ENCODE results near the gene PCMT1. TPM values are rescaled to one million over a fixed set of nuclear protein-coding genes. Genes with fewer than 3 reads are reported as not detected.
"Not testable (repeated sequence)": the region's sequence is repeated elsewhere in the genome, so short reads cannot be mapped to it uniquely, and the experiment has no call there.

The PCMT1 gene
- total and polyA plus RNA-seq, 2 of the 4 experiments (the other 2 are of a cell fraction) = 101 to 109 TPM

GRCh38 chr6:149751239-149751638, 1.7 kb downstream of the PCMT1 start:
- Histone ChIP-seq H3K27ac (ENCODE audit: insufficient read depth, low read length) (no peak overlapping the region), H4K8ac (ENCODE audit: low read depth in 2 of 2, low read length in 2 of 2) (no peak overlapping the region), H4K91ac (ENCODE audit: insufficient read depth, low read depth, low read length) (no peak overlapping the region), H3K4me1 (ENCODE audit: control insufficient read depth, insufficient read depth, low read length) (no peaks in the 10 kb centered on the region), H4K20me1 (ENCODE audit: insufficient read depth, low read length) (peaks cover 29% of the 10 kb centered on the region), H3K18ac (ENCODE audit: low read depth, low read length) (no peak overlapping the region), H3K4me2 (ENCODE audit: low read depth, low read length) (no peak overlapping the region), H3K14ac (replicated peaks; ENCODE audit: low read depth, low read length) (no peak overlapping the region), H2BK5ac (ENCODE audit: low read depth, low read length, poor library complexity, severe bottlenecking) (no peak overlapping the region), H3K4ac (ENCODE audit: low read depth, low read length) (no peak overlapping the region), H2BK20ac (ENCODE audit: low read depth, low read length) (no peak overlapping the region), H2AK9ac (replicated peaks; ENCODE audit: low read depth, low read length, poor library complexity) (no peak overlapping the region), H3K9me3 (ENCODE audit: control insufficient read depth, insufficient read depth, low read length) (no peaks in the 10 kb centered on the region), H3K23ac (ENCODE audit: low read depth, low read length) (no peak overlapping the region), H3K4me3 (ENCODE audit: insufficient read depth, low read depth, low read length) (no peak overlapping the region), H2AFZ (replicated peaks; ENCODE audit: low read length, poor library complexity) (no peak overlapping the region), H3K27me3 (ENCODE audit: control insufficient read depth, insufficient read depth, low read length) (no peaks in the 10 kb centered on the region), H4K5ac (ENCODE audit: low read depth, low read length) (no peak overlapping the region), H2AK5ac (ENCODE audit: low read depth, low read length) (no peak overlapping the region), H3K56ac (ENCODE audit: extremely low read depth, insufficient read depth, low read length) (no peak overlapping the region), H3K9ac (ENCODE audit: low read depth, low read length) (no peak overlapping the region), H3K9me1 (ENCODE audit: insufficient read depth, low read length) (0 out of 2 replicates have a peak, but pooled peaks cover 2% of the 10 kb centered on the region), H3K79me1 (ENCODE audit: low read depth in 1 of 2, low read length in 2 of 2) (peaks cover 20 to 41% of the 10 kb centered on the region in 2 experiments; a peak in 3 of 4 replicates), H2BK15ac (ENCODE audit: low read depth, low read length) (no peak overlapping the region), H2BK120ac (ENCODE audit: low read depth, low read length) (no peak overlapping the region), H3K36me3 (ENCODE audit: control insufficient read depth, insufficient read depth, low read length) (no peaks in the 10 kb centered on the region)
- ChIA-PET CTCF (no interaction called here), POLR2A (ENCODE audit: unreplicated experiment) (no interaction called here)
- 100% methylated on average over 2 of the region's 8 CpGs; no CpG with 5 or more reads in 1 of the 2 experiments for WGBS, 2 experiments (ENCODE audit: extremely low coverage in 2 of 2, insufficient read length in 1 of 2)
- intact Hi-C loops (cut with micrococcal nuclease) = no loop called here
- DNase-seq = no peak
- in situ Hi-C loops (cut with MboI; ENCODE audit: low sequenced_read_pairs) = no loop called here
- TF ChIP-seq, protein P1, sequence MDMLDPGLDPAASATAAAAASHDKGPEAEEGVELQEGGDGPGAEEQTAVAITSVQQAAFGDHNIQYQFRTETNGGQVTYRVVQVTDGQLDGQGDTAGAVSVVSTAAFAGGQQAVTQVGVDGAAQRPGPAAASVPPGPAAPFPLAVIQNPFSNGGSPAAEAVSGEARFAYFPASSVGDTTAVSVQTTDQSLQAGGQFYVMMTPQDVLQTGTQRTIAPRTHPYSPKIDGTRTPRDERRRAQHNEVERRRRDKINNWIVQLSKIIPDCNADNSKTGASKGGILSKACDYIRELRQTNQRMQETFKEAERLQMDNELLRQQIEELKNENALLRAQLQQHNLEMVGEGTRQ (IDR thresholded peaks at IDR 0.05; ENCODE audit: low read depth, low read length) = no peak
- TF ChIP-seq MXI1 (IDR thresholded peaks at IDR 0.05; ENCODE audit: borderline replicate concordance, low read depth, low read length) (no peak), RFX5 (IDR thresholded peaks at IDR 0.05; ENCODE audit: low read depth, low read length) (no peak)
- dilution Hi-C loops (cut with HindIII; ENCODE audit: low sequenced_read_pairs, unreplicated experiment) = no loop called here
- no TSS peak for BruUV-seq (replicated peaks)
- no peak for ATAC-seq (ENCODE audit: low read depth)

GRCh38 chr6:149751920-149752319, 2.4 kb downstream of the PCMT1 start:
- intact Hi-C loops (cut with micrococcal nuclease); H3K9ac ChIP-seq (ENCODE audit: low read depth, low read length); H3K4me3 ChIP-seq (ENCODE audit: insufficient read depth, low read depth, low read length); H2BK120ac ChIP-seq (ENCODE audit: low read depth, low read length); DNase-seq; in situ Hi-C loops (cut with MboI; ENCODE audit: low sequenced_read_pairs); H3K27ac ChIP-seq (ENCODE audit: insufficient read depth, low read length); H3K56ac ChIP-seq (ENCODE audit: extremely low read depth, insufficient read depth, low read length); H3K14ac ChIP-seq (replicated peaks; ENCODE audit: low read depth, low read length); H3K9me1 ChIP-seq (ENCODE audit: insufficient read depth, low read length); H3K18ac ChIP-seq (ENCODE audit: low read depth, low read length); H2AFZ ChIP-seq (replicated peaks; ENCODE audit: low read length, poor library complexity); H2BK15ac ChIP-seq (ENCODE audit: low read depth, low read length); H3K4me2 ChIP-seq (ENCODE audit: low read depth, low read length); BruUV-seq (replicated peaks); H4K91ac ChIP-seq (ENCODE audit: insufficient read depth, low read depth, low read length); ATAC-seq (ENCODE audit: low read depth); H3K36me3 ChIP-seq (ENCODE audit: control insufficient read depth, insufficient read depth, low read length); H2BK20ac ChIP-seq (ENCODE audit: low read depth, low read length); POLR2A ChIA-PET (ENCODE audit: unreplicated experiment); H4K5ac ChIP-seq (ENCODE audit: low read depth, low read length); H3K4me1 ChIP-seq (ENCODE audit: control insufficient read depth, insufficient read depth, low read length); H4K8ac ChIP-seq (ENCODE audit: low read depth in 2 of 2, low read length in 2 of 2); H3K4ac ChIP-seq (ENCODE audit: low read depth, low read length); H3K23ac ChIP-seq (ENCODE audit: low read depth, low read length); H3K9me3 ChIP-seq (ENCODE audit: control insufficient read depth, insufficient read depth, low read length); H2AK5ac ChIP-seq (ENCODE audit: low read depth, low read length); dilution Hi-C loops (cut with HindIII; ENCODE audit: low sequenced_read_pairs, unreplicated experiment); H2AK9ac ChIP-seq (replicated peaks; ENCODE audit: low read depth, low read length, poor library complexity); H3K27me3 ChIP-seq (ENCODE audit: control insufficient read depth, insufficient read depth, low read length); H2BK5ac ChIP-seq (ENCODE audit: low read depth, low read length, poor library complexity, severe bottlenecking); CTCF ChIA-PET: not testable (repeated sequence)
- WGBS, 2 experiments (ENCODE audit: extremely low coverage in 2 of 2, insufficient read length in 1 of 2) = no CpG with 5 or more reads among the region's 5 CpGs
- H3K79me1 ChIP-seq (ENCODE audit: low read depth in 1 of 2, low read length in 2 of 2) = peaks cover 20 to 43% of the 10 kb centered on the region in 2 experiments; a peak in 3 of 4 replicates
- H4K20me1 ChIP-seq (ENCODE audit: insufficient read depth, low read length) = peaks cover 32% of the 10 kb centered on the region
